GM19372 (cell line): ENCODE measurements around the gene ADGB.

Experiments used
- ATAC-seq: cut with Tn5 transposase; IDR thresholded peaks from one replicate; pipeline ENCODE4 v1.9.1; 2021; ENCODE audit warnings: mild to moderate bottlenecking, low read depth, moderate library complexity; ENCODE audit not compliant: unreplicated experiment

ADGB gene

GRCh38 chr6:146859795-146860495 lies 261.2 kb downstream of the ADGB start:
- ATAC-seq = no peak

GRCh38 chr6:146860583-146860982 lies 261.8 kb downstream of the ADGB start:
- no peak for ATAC-seq

DNA sequence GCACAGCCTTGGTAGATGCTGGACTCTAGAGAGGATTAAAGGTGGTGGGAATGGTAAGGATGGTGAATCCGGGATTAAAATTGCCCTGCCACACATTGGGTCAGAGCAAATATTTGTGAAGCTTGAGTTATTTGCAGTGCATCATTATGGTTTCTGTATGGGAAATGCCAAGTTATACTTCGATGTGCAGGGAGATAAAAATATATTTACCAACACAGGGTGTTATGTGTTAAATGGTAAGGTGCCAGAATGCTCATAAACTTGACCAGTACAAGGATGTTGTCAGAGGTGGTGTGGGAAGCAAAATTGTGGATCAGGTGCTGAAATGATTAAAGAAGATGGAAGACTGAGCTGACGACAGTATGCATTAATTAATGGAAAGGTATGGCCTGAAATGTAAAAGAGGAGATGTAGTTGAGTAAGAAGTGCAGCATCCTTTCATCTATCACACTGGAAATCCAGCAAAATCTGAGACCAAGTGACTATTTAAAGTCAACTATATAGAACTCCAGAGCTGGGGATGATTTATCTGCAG lies 262.3 kb downstream of the ADGB start:
- ATAC-seq = no peak

- no peak for ATAC-seq
Observed at GRCh38 chr6:146861716-146862115, 262.9 kb downstream of the ADGB start.

DNA sequence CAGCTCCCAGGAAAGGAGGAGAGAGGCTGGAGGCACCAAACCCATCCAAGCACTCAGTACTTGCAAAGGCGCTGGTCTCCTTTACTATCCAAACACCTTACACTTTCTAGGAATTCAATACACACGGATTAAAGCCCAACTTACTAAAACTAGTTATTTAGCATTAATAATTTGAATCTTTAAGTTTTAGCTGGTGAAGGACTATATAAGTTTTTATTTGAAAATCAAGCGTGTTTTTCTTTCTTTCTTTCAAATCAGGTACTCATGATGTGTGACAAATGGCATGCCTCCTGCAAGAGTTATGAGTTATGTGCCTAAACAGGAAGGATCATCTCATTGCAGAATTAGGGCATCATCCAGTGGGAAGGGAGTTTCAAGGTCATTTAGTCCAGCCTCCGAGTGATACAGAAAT lies 263.7 kb downstream of the ADGB start:
- no peak for ATAC-seq

- ATAC-seq = no peak
Observed at GRCh38 chr6:146864300-146864699, 265.5 kb downstream of the ADGB start.

DNA sequence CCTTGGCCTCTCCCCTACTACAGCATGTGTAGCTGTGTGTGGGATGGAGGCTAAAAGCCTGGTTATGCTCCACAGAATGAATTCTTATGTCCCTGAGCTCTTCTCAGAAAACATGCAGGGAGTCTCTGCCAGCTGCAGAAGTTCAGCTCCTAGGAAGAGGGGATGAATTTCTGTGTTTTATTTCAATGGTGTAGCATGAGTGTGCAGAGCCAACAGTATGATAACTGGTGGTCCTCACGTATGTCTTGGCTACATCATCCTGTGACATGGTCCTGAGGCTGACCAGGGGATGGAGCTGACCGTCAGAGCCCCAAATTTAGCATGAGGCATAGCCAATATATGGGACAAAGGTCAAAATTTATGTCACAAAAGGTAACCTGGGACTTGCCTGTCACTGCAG lies 266.1 kb downstream of the ADGB start:
- no peak for ATAC-seq
